Measurements from ENCODE around the gene MEIKIN. TPM values are rescaled to one million over a fixed set of nuclear protein-coding genes. Genes with fewer than 3 reads are reported as not detected.
"Not testable (repeated sequence)": the region's sequence is repeated elsewhere in the genome, so short reads cannot be mapped to it uniquely, and the experiment has no call there.

MEIKIN gene
- total RNA-seq, 1 experiment from 2014 or later = not detected

DNA sequence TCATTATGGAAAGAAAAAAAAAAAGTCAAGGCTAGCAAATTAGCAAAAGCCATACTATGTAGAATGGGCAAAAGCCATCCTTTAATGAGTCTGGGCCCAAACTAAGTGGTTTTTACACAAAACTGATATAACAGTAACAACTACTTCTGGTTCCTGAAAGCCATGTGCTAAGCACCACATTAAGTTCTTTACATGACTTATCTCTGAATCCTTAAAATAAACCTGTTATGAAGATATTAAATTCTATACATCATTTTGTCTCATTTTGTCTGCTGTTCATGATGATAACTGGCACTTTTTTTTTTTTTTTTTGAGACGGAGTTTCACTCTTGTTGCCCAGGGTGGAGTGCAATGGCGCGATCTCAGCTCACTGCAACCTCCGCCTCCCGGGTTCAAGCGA lies 153.6 kb downstream of the MEIKIN start:
- no peaks in the 10 kb centered on the region for H3K36me3 ChIP-seq (replicated peaks; ENCODE audit: control insufficient read depth, insufficient read depth, low read length)
- no peak overlapping the region for H3K4me3 ChIP-seq (ENCODE audit: insufficient read depth, low read depth, low read length)
- H3K27me3 ChIP-seq (ENCODE audit: control insufficient read depth, insufficient read depth, low read length) = no peaks in the 10 kb centered on the region
- no peak for DNase-seq

GRCh38 chr5:131790550-131790949 lies 154.9 kb downstream of the MEIKIN start:
- Histone ChIP-seq H3K36me3 (replicated peaks; ENCODE audit: control insufficient read depth, insufficient read depth, low read length) (no peaks in the 10 kb centered on the region), H3K4me3 (ENCODE audit: insufficient read depth, low read depth, low read length) (no peak overlapping the region), H3K27me3 (ENCODE audit: control insufficient read depth, insufficient read depth, low read length) (no peaks in the 10 kb centered on the region)
- DNase-seq = no peak

DNA sequence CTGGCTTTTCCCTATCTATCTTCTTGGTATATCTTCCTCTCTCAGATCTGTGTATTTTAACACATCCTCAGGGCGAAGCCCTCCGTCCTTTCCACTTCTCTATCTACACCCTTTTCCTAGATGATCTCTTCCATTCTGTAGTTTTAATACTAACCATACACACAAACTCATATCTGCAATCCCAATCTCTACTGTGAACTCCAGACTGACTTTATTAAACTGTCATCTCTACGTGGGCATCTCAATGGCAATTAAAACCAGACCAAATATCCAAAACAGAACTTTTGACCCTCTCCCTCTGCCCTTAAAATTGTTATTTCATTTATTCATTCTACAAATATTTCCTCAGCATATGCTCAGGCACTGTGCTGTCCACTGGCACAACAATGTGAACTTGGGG lies 155.7 kb downstream of the MEIKIN start:
- no peak for DNase-seq
- Histone ChIP-seq H3K4me3 (ENCODE audit: insufficient read depth, low read depth, low read length) (no peak overlapping the region), H3K27me3 (ENCODE audit: control insufficient read depth, insufficient read depth, low read length) (no peaks in the 10 kb centered on the region), H3K36me3 (replicated peaks; ENCODE audit: control insufficient read depth, insufficient read depth, low read length) (no peaks in the 10 kb centered on the region)

- Histone ChIP-seq H3K36me3 (replicated peaks; ENCODE audit: control insufficient read depth, insufficient read depth, low read length) (no peaks in the 10 kb centered on the region), H3K4me3 (ENCODE audit: insufficient read depth, low read depth, low read length) (no peak overlapping the region), H3K27me3 (ENCODE audit: control insufficient read depth, insufficient read depth, low read length) (no peaks in the 10 kb centered on the region)
- no peak for DNase-seq
These were observed 157.7 kb downstream of the MEIKIN start for GRCh38 chr5:131787736-131788135.

DNA sequence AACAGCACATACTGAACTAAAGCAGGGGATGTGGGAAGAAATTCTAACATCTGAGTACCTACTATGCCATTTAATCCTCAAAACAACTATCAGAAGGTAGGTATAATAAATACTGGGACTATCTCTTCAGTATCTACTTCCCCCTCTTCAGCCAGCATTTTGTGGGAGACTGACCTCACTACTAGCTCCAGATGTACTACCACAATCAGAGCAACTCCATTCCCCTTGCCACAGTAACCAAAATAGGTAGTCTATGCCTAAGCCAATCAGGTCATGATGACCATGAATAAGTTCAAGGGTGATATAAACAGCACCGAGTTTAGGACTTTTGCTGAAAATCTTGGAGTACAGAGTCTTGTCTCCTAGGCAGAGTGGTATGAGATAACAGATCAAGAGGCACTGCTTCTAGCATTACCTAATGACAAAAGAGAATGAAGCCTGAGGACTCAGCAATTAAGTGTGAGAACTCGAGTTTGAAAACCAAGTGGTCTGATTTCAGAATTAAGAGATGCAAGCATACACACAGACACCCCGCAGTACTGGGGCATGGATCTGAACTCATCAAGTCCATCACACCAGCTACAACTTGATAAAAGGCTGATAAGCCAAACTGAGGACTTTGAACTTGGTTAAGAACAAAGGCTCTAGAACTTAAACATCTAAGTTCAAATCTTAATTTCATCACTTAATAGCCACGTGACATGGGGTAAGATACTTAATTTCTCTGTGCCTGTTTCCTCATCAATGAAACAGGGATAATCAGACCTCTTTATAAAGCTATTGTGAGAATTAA lies 158.4 kb downstream of the MEIKIN start:
- Histone ChIP-seq H3K4me3 (ENCODE audit: insufficient read depth, low read depth, low read length) (no peak overlapping the region), H3K27me3 (ENCODE audit: control insufficient read depth, insufficient read depth, low read length) (no peaks in the 10 kb centered on the region), H3K36me3 (replicated peaks; ENCODE audit: control insufficient read depth, insufficient read depth, low read length) (no peaks in the 10 kb centered on the region)
- no peak for DNase-seq

DNA sequence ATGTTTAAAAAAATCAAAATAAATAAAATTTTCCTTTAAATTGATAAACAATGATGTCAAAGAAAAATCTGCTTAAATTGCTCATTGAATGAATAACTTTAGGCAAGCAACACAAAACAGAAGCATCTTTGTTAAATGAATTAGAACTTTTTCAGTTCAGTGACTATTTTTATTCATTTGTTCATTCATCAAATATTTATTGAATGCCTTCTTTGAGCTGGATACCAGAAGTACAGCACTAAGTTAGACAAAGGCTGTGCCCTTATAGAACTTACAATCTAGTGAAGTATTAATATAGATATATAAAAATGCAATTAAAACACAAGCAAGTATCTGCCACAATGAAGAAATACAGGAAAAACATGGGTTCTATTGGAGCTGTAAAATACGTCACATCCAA lies 159.4 kb downstream of the MEIKIN start:
- no peak overlapping the region for H3K4me3 ChIP-seq (ENCODE audit: insufficient read depth, low read depth, low read length)

GRCh38 chr5:131783874-131784273 lies 161.6 kb downstream of the MEIKIN start:
- no peaks in the 10 kb centered on the region for H3K27me3 ChIP-seq (ENCODE audit: control insufficient read depth, insufficient read depth, low read length)
- peak; percentile 22 for DNase-seq
- H3K4me3 ChIP-seq (ENCODE audit: insufficient read depth, low read depth, low read length) = no peak overlapping the region
- H3K36me3 ChIP-seq (replicated peaks; ENCODE audit: control insufficient read depth, insufficient read depth, low read length) = no peaks in the 10 kb centered on the region

More for the DNA sequence above, 159.4 kb downstream of the MEIKIN start:
- no peaks in the 10 kb centered on the region for H3K27me3 ChIP-seq (ENCODE audit: control insufficient read depth, insufficient read depth, low read length)
- H3K36me3 ChIP-seq (replicated peaks; ENCODE audit: control insufficient read depth, insufficient read depth, low read length) = no peaks in the 10 kb centered on the region
- DNase-seq = no peak

- no peak for DNase-seq
- H3K27me3 ChIP-seq (ENCODE audit: control insufficient read depth, insufficient read depth, low read length) = no peaks in the 10 kb centered on the region
- H3K36me3 ChIP-seq (replicated peaks; ENCODE audit: control insufficient read depth, insufficient read depth, low read length) = no peaks in the 10 kb centered on the region
- H3K4me3 ChIP-seq (ENCODE audit: insufficient read depth, low read depth, low read length) = no peak overlapping the region
These were observed 162.1 kb downstream of the MEIKIN start for GRCh38 chr5:131783357-131783756.

- Histone ChIP-seq H3K36me3 (replicated peaks; ENCODE audit: control insufficient read depth, insufficient read depth, low read length) (no peaks in the 10 kb centered on the region), H3K4me3 (ENCODE audit: insufficient read depth, low read depth, low read length) (no peak overlapping the region), H3K27me3 (ENCODE audit: control insufficient read depth, insufficient read depth, low read length) (no peaks in the 10 kb centered on the region)
- no peak for DNase-seq
These were observed 162.7 kb downstream of the MEIKIN start for GRCh38 chr5:131782717-131783116.

- not testable (repeated sequence) for H3K4me3 ChIP-seq (ENCODE audit: insufficient read depth, low read depth, low read length); H3K27me3 ChIP-seq (ENCODE audit: control insufficient read depth, insufficient read depth, low read length); DNase-seq; H3K36me3 ChIP-seq (replicated peaks; ENCODE audit: control insufficient read depth, insufficient read depth, low read length)
These were observed 167.3 kb downstream of the MEIKIN start for GRCh38 chr5:131778141-131778540.

GRCh38 chr5:131776450-131776849 lies 169.0 kb downstream of the MEIKIN start:
- Histone ChIP-seq H3K4me3 (ENCODE audit: insufficient read depth, low read depth, low read length) (no peak overlapping the region), H3K36me3 (replicated peaks; ENCODE audit: control insufficient read depth, insufficient read depth, low read length) (no peaks in the 10 kb centered on the region), H3K27me3 (ENCODE audit: control insufficient read depth, insufficient read depth, low read length) (no peaks in the 10 kb centered on the region)
- DNase-seq = no peak

GRCh38 chr5:131774652-131775367 lies 170.7 kb downstream of the MEIKIN start:
- Histone ChIP-seq H3K4me3 (ENCODE audit: insufficient read depth, low read depth, low read length) (no peak overlapping the region), H3K36me3 (replicated peaks; ENCODE audit: control insufficient read depth, insufficient read depth, low read length) (no peaks in the 10 kb centered on the region), H3K27me3 (ENCODE audit: control insufficient read depth, insufficient read depth, low read length) (no peaks in the 10 kb centered on the region)
- DNase-seq = no peak

DNA sequence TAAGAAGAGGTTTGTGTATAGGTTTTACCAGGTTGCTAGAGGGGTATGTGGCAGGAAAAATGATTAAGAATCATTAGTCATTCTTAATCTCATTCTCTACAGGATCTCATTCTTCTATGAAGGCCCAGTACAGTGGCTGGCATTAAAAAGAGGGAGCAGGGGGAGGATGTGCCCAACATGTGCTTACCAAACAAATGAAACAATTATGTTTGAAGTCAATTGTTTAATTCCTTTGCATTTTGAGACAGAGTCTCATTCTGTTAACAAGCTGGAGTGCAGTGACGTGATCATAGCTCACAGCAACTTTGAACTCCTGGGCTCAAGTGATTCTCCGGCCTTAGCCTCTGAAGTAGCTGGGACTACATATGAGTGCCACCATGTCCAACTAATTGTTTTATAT lies 171.7 kb downstream of the MEIKIN start:
- no peaks in the 10 kb centered on the region for H3K36me3 ChIP-seq (replicated peaks; ENCODE audit: control insufficient read depth, insufficient read depth, low read length)

DNA sequence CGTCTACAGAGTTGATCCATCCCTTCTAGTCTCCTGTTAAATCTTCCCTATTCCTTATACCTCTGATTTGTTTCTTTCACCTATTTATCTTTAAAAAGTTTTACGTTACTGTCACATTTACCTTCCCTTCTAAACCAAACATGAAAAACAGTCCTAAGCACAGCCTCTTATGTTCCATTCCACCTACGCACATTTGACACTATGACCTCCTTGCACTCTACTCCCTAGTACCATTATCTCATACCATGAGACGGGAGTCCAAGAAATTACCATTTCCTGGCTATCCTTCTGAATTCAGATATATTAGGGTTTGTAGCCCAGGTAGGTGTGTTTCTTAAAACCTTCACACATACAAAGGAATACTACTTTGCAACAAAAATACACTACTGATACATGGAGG lies 173.8 kb downstream of the MEIKIN start:
- no peak for DNase-seq
- H3K27me3 ChIP-seq (ENCODE audit: control insufficient read depth, insufficient read depth, low read length) = no peaks in the 10 kb centered on the region
- H3K36me3 ChIP-seq (replicated peaks; ENCODE audit: control insufficient read depth, insufficient read depth, low read length) = no peaks in the 10 kb centered on the region
- no peak overlapping the region for H3K4me3 ChIP-seq (ENCODE audit: insufficient read depth, low read depth, low read length)

More for the DNA sequence above, 171.7 kb downstream of the MEIKIN start:
- no peak overlapping the region for H3K4me3 ChIP-seq (ENCODE audit: insufficient read depth, low read depth, low read length)
- DNase-seq = no peak
- no peaks in the 10 kb centered on the region for H3K27me3 ChIP-seq (ENCODE audit: control insufficient read depth, insufficient read depth, low read length)

- no peak for DNase-seq
- Histone ChIP-seq H3K4me3 (ENCODE audit: insufficient read depth, low read depth, low read length) (no peak overlapping the region), H3K27me3 (ENCODE audit: control insufficient read depth, insufficient read depth, low read length) (no peaks in the 10 kb centered on the region), H3K36me3 (replicated peaks; ENCODE audit: control insufficient read depth, insufficient read depth, low read length) (no peaks in the 10 kb centered on the region)
These were observed 175.5 kb downstream of the MEIKIN start for GRCh38 chr5:131769961-131770360.

Data from H7 (cell line).